OCI-LY7 (cell line): Measurements from ENCODE around the gene ACIN1. TPM values are rescaled to one million over a fixed set of nuclear protein-coding genes. Genes with fewer than 3 reads are reported as not detected.
A peak's percentile ranks its signal among the peaks of the same experiment; 100 is the strongest.

Source experiments
- BruUV-seq: library from RNA; stranded (reverse); fragments of 400-500 nt; replicated peaks from 2 replicates; lab custom pipeline; 2021; lab: Mats Ljungman, UMichigan
- CTCF ChIA-PET: fragments of 300-600 bp; sonication (Branson Sonifier 250); formaldehyde crosslinking; loops from one replicate; lab custom pipeline; 2022; ENCODE audit warnings: antibody characterized with exemption; ENCODE audit not compliant: unreplicated experiment; lab: Charles Lee
- POLR2A ChIA-PET: fragments of 300-600 bp; sonication (Branson Sonifier 250); formaldehyde crosslinking; loops from one replicate; lab custom pipeline; 2022; ENCODE audit warnings: antibody characterized with exemption; lab: Charles Lee
- DNase-seq: peaks from one replicate; pipeline ENCODE4 v3.0.0-alpha.2; 2015; ENCODE audit warnings: low spot score
- H2AFZ ChIP-seq: fragments of 200-600 bp; sonication (generic), shearing (Covaris generic); 2 replicates; pipeline ENCODE4 v1.6.1; 2014; ENCODE audit warnings: mild to moderate bottlenecking, antibody characterized with exemption, low read length, moderate library complexity
- H3K27ac ChIP-seq: fragments of 200-600 bp; sonication (generic); 2 replicates; pipeline ENCODE4 v1.5.1; 2014; ENCODE audit warnings: mixed run types, low read depth, mild to moderate bottlenecking, moderate library complexity, low read length, inconsistent platforms; ENCODE audit not compliant: poor library complexity, severe bottlenecking
- H3K36me3 ChIP-seq: fragments of 200-600 bp; sonication (generic); 2 replicates; pipeline ENCODE4 v1.6.1; 2014; ENCODE audit warnings: mild to moderate bottlenecking, antibody characterized with exemption, low read length, moderate library complexity, mixed read lengths; ENCODE audit not compliant: insufficient read depth
- H3K4me1 ChIP-seq: fragments of 200-600 bp; sonication (generic); 2 replicates; pipeline ENCODE4 v1.5.1; 2014; ENCODE audit warnings: mild to moderate bottlenecking, low read length; ENCODE audit not compliant: insufficient read depth, poor library complexity, severe bottlenecking
- H3K4me2 ChIP-seq: fragments of 200-600 bp; sonication (generic); 2 replicates; pipeline ENCODE4 v1.6.1; 2014; ENCODE audit warnings: mild to moderate bottlenecking, low read length
- H3K4me3 ChIP-seq: fragments of 200-600 bp; sonication (generic); 2 replicates; pipeline ENCODE4 v1.5.1; 2014; ENCODE audit warnings: mild to moderate bottlenecking, low read depth, low read length; ENCODE audit not compliant: poor library complexity, severe bottlenecking
- H3K79me2 ChIP-seq: fragments of 200-600 bp; sonication (generic); 2 replicates; pipeline ENCODE4 v1.6.1; 2016; ENCODE audit warnings: low read depth, mild to moderate bottlenecking, low read length, moderate library complexity, mixed read lengths; ENCODE audit not compliant: insufficient read depth
- H3K9me2 ChIP-seq: fragments of 200-600 bp; sonication (generic); 2 replicates; pipeline ENCODE4 v1.6.1; 2016; ENCODE audit warnings: mild to moderate bottlenecking, low read length, mixed read lengths; ENCODE audit not compliant: insufficient read depth
- H3K9me3 ChIP-seq: fragments of 200-600 bp; sonication (generic); 2 replicates; pipeline ENCODE4 v1.6.1; 2014; ENCODE audit warnings: mild to moderate bottlenecking, mixed run types, low read length, mixed read lengths
- H4K20me1 ChIP-seq: fragments of 200-600 bp; sonication (generic); 2 replicates; pipeline ENCODE4 v1.6.1; 2014; ENCODE audit warnings: mild to moderate bottlenecking, antibody characterized with exemption, low read length, moderate library complexity, mixed read lengths; ENCODE audit not compliant: insufficient read depth
- CTCF ChIP-seq: fragments of 200-600 bp; sonication (generic); conservative IDR thresholded peaks from 2 replicates; pipeline ENCODE4 v1.5.1; 2014; ENCODE audit warnings: mild to moderate bottlenecking, antibody characterized with exemption, low read length, moderate library complexity, mixed read lengths
- EZH2phosphoT487 ChIP-seq: fragments of 200-600 bp; sonication (generic); IDR thresholded peaks from 2 replicates; pipeline ENCODE4 v1.6.1; 2018; ENCODE audit warnings: low read depth, borderline replicate concordance, mild to moderate bottlenecking, mixed run types, antibody characterized with exemption, low read length, moderate library complexity, mixed read lengths
- intact Hi-C: fragments of 100-400 bp; cut with micrococcal nuclease; formaldehyde crosslinking; loops from one replicate; pipeline ENCODE4 v1.10.0; 2022; ENCODE audit not compliant: unreplicated experiment
- total RNA-seq, 2 experiments: library from RNA; depleted of rRNA in 1 of 2; stranded (reverse); fragments of >200 nt in 1 of 2; shearing (Covaris generic) in 1 of 2; gene quantifications; 2 replicates each; pipeline ENCODE4 v1.2.3, GENCODE V29; 2014 to 2022

Gene ACIN1
- total RNA-seq, 2 experiments from 2014 or later = 107 to 206 TPM

GRCh38 chr14:23056956-23057756 lies 37.8 kb downstream of the ACIN1 start, which contains the start of gene CDH24:
TSS of gene CDH24 (minus strand) at chr14:23057520. CDS start at chr14:23055733, 1,787 bp downstream.
- Histone ChIP-seq H3K27ac (no peak within 1 kb of the TSS), H3K4me2 (peak within 1 kb of the TSS; percentile 85), H4K20me1 (no peaks in the 10 kb centered on the region), H3K4me1 (peaks cover 27% of the 10 kb centered on the region), H3K4me3 (peak within 1 kb of the TSS; percentile 62), H3K9me2 (no peaks in the 10 kb centered on the region), H3K36me3 (peaks cover 36% of the 10 kb centered on the region), H3K9me3 (no peaks in the 10 kb centered on the region), H3K79me2 (no peaks in the 10 kb centered on the region), H2AFZ (0 out of 2 replicates have a peak within 1 kb of the TSS, but pooled peaks have one; percentile 36)
- ChIA-PET POLR2A (interaction anchor here (0.6 to 1.0 kb wide), 3 partner anchors 51 to 88 kb away, joined by 3 read pairs; no protein-coding TSS in a partner anchor), CTCF (interaction anchor here (0.6 to 2.3 kb wide), 9 partner anchors 12 to 461 kb away, joined by 3 to 18 read pairs (median 4); no protein-coding TSS in a partner anchor)
- intact Hi-C loops = loop anchor here (10.0 kb wide), 1 partner anchor 482 kb away; no protein-coding TSS in a partner anchor
- DNase-seq = peak; percentile 72
- TF ChIP-seq EZH2phosphoT487 = no peak
- no peak for TF ChIP-seq CTCF
- BruUV-seq = no TSS peak

DNA sequence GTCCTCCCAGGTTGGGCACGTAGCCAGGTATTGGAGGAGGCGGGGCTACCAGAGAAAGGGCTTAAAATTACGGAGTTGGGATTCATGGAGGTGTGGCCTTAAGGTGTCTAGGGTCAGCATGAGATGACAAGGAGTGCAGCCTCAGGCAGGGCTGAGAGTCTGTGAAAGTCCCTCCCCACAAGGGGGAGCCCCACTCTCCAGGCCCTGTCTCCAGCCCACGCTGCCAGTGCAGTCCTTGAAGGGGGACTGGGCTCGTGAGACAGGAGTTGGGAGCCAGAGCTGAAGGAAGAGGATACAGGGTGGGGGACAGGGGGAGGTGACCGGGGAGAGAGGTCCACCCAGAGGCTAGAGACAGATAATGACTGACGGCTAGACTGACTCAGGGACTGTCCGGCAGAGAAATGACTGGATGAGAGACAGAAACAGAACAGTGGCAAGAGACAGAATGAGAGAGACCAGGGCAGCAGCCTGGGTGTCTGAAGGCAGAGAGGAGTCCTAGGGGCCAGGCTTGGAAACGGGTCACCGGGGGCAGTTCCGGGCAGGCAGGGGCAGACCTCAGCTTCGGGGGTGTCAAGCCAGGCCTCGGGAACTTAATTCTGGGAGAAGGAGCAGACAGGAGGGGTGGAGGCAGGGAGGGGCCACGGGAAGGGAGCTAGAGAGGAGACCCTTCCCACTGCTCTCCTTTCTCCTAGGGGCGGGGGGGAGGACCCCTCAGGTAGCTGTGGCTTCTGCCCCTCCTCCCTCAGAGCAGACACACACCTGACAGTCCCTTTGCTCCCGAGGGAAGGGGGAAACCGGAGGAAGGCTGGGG lies 38.6 kb downstream of the ACIN1 start:
- TF ChIP-seq EZH2phosphoT487 (no peak), CTCF (peak; percentile 93)
- peaks cover 27% of the 10 kb centered on the region for H3K4me1 ChIP-seq
- H3K9me3 ChIP-seq = no peaks in the 10 kb centered on the region
- H3K4me2 ChIP-seq = peak overlapping the region; percentile 85
- H3K9me2 ChIP-seq = no peaks in the 10 kb centered on the region
- H3K4me3 ChIP-seq = peak overlapping the region; percentile 2
- H2AFZ ChIP-seq = 0 out of 2 replicates have a peak overlapping the region, but pooled peaks have one; percentile 36
- BruUV-seq = no TSS peak
- peak; percentile 81 for DNase-seq
- ChIA-PET CTCF (interaction anchor here (0.6 to 1.0 kb wide), 3 partner anchors 22 to 70 kb away, joined by 3 to 5 read pairs (median 3); no protein-coding TSS in a partner anchor), POLR2A (no interaction called here)
- peaks cover 30% of the 10 kb centered on the region for H3K36me3 ChIP-seq
- intact Hi-C loops = loop anchor here (10.0 kb wide), 1 partner anchor 482 kb away; no protein-coding TSS in a partner anchor
- H3K79me2 ChIP-seq = no peaks in the 10 kb centered on the region
- H4K20me1 ChIP-seq = no peaks in the 10 kb centered on the region
- no peak overlapping the region for H3K27ac ChIP-seq
